ENCODE measurements around the gene TBC1D32.
"Not testable (repeated sequence)": the region's sequence is repeated elsewhere in the genome, so short reads cannot be mapped to it uniquely, and the experiment has no call there.

- TF ChIP-seq CTCF, POLR2A (IDR thresholded peaks at IDR 0.05): not testable (repeated sequence)
These were observed 120.9 kb downstream of the TBC1D32 start for GRCh38 chr6:121213341-121213740.
